SK-N-SH treated with all-trans-retinoic acid at 6 μM for 48 hours (cell line): Measurements from ENCODE around the gene BRIX1.
"Not testable (repeated sequence)": the region's sequence is repeated elsewhere in the genome, so short reads cannot be mapped to it uniquely, and the experiment has no call there.

Experiments used
- TOX ChIP-seq: fragments of 250-450 bp; sonication (Bioruptor Pico); IDR thresholded peaks from 2 replicates; pipeline ENCODE4 v1.8.0; 2021; ENCODE audit warnings: mild to moderate bottlenecking, moderate library complexity, borderline replicate concordance
- ZNF565 ChIP-seq: fragments of 450-650 bp; formaldehyde crosslinking; conservative IDR thresholded peaks from 2 replicates; pipeline ENCODE4 v1.5.0; 2020; ENCODE audit warnings: low read depth, mild to moderate bottlenecking, moderate library complexity
- TF ChIP-seq, protein P1 (sequence below): fragments of 250-450 bp; sonication (Bioruptor Pico); IDR thresholded peaks from 2 replicates; pipeline ENCODE4 v1.8.0; 2020; ENCODE audit warnings: mild to moderate bottlenecking, moderate library complexity, borderline replicate concordance

DNA sequence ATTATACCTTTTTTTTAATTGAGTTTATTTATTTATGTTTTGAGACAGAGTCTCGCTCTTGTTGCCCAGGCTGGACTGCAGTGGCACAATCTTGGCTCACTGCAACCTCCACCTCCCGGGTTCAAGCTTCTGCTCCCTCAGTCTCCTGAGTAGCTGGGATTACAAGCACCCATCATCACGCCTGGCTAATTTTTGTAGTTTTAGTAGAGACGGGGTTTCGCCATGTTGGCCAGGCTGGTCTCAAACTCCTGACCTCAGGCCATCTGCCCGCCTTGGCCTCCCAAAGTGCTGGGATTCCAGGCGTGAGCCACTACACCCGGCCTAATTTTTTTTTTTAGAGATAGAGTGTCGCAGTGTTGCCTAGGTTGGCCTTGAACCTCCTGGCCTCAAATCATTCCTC is 7.7 kb downstream of the BRIX1 start:
- TF ChIP-seq, protein P1, sequence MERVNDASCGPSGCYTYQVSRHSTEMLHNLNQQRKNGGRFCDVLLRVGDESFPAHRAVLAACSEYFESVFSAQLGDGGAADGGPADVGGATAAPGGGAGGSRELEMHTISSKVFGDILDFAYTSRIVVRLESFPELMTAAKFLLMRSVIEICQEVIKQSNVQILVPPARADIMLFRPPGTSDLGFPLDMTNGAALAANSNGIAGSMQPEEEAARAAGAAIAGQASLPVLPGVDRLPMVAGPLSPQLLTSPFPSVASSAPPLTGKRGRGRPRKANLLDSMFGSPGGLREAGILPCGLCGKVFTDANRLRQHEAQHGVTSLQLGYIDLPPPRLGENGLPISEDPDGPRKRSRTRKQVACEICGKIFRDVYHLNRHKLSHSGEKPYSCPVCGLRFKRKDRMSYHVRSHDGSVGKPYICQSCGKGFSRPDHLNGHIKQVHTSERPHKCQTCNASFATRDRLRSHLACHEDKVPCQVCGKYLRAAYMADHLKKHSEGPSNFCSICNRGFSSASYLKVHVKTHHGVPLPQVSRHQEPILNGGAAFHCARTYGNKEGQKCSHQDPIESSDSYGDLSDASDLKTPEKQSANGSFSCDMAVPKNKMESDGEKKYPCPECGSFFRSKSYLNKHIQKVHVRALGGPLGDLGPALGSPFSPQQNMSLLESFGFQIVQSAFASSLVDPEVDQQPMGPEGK (CRISPR knock-in tag): not testable (repeated sequence)
- not testable (repeated sequence) for TF ChIP-seq ZNF565, TOX (CRISPR knock-in tag)
